Measurements from ENCODE around the gene SSC5D. TPM values are rescaled to one million over a fixed set of nuclear protein-coding genes. Genes with fewer than 3 reads are reported as not detected.

Gene SSC5D
- total RNA-seq, 4 donors from 2014 or later, result 5.0 to 50.8 (median 36.0) TPM

GRCh38 chr19:55546822-55547614 lies 58.8 kb downstream of the SSC5D start:
- no peak for TF ChIP-seq POLR2A (IDR thresholded peaks at IDR 0.05)
- TF ChIP-seq, protein P1, sequence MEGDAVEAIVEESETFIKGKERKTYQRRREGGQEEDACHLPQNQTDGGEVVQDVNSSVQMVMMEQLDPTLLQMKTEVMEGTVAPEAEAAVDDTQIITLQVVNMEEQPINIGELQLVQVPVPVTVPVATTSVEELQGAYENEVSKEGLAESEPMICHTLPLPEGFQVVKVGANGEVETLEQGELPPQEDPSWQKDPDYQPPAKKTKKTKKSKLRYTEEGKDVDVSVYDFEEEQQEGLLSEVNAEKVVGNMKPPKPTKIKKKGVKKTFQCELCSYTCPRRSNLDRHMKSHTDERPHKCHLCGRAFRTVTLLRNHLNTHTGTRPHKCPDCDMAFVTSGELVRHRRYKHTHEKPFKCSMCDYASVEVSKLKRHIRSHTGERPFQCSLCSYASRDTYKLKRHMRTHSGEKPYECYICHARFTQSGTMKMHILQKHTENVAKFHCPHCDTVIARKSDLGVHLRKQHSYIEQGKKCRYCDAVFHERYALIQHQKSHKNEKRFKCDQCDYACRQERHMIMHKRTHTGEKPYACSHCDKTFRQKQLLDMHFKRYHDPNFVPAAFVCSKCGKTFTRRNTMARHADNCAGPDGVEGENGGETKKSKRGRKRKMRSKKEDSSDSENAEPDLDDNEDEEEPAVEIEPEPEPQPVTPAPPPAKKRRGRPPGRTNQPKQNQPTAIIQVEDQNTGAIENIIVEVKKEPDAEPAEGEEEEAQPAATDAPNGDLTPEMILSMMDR (IDR thresholded peaks at IDR 0.05), result no peak
- H3K27me3 ChIP-seq, result no peaks in the 10 kb centered on the region
- no peaks in the 10 kb centered on the region for H3K4me1 ChIP-seq
- peak; percentile 44 to 65 for DNase-seq
- intact Hi-C loops (cut with DNase I; ENCODE audit: low total_unique reads), result no loop called here
- H3K27ac ChIP-seq, result peak overlapping the region; percentile 64 to 78
- H3K9me3 ChIP-seq, result no peaks in the 10 kb centered on the region
- no peaks in the 10 kb centered on the region for H3K36me3 ChIP-seq
- no peak overlapping the region for H3K4me3 ChIP-seq

GRCh38 chr19:55549500-55550320 lies 61.5 kb downstream of the SSC5D start:
- DNase-seq, result no peak
- Histone ChIP-seq H3K4me3 (no peak overlapping the region), H3K4me1 (peaks cover 0 to 5% of the 10 kb centered on the region in 2 donors), H3K9me3 (no peaks in the 10 kb centered on the region), H3K36me3 (no peaks in the 10 kb centered on the region), H3K27ac (peak overlapping the region; percentile 20 to 43), H3K27me3 (no peaks in the 10 kb centered on the region)
- TF ChIP-seq, protein P1 (IDR thresholded peaks at IDR 0.05), result no peak
- TF ChIP-seq POLR2A (IDR thresholded peaks at IDR 0.05), result no peak
- intact Hi-C loops (cut with DNase I; ENCODE audit: low total_unique reads), result no loop called here

- intact Hi-C loops (cut with DNase I; ENCODE audit: low total_unique reads), result no loop called here
- H3K27ac ChIP-seq, result peak overlapping the region in 1 of 2 donors; percentile 43
- peaks cover 0 to 5% of the 10 kb centered on the region in 2 donors for H3K4me1 ChIP-seq
- DNase-seq, result no peak
- H3K27me3 ChIP-seq, result no peaks in the 10 kb centered on the region
- H3K36me3 ChIP-seq, result no peaks in the 10 kb centered on the region
- no peak for TF ChIP-seq POLR2A (IDR thresholded peaks at IDR 0.05)
- H3K9me3 ChIP-seq, result no peaks in the 10 kb centered on the region
- H3K4me3 ChIP-seq, result no peak overlapping the region
Measured at GRCh38 chr19:55550321-55550650, 62.0 kb downstream of the SSC5D start.

GRCh38 chr19:55552206-55552605 lies 64.0 kb downstream of the SSC5D start:
- Histone ChIP-seq H3K4me1 (peaks cover 0 to 5% of the 10 kb centered on the region in 2 donors), H3K4me3 (no peak overlapping the region), H3K27me3 (no peaks in the 10 kb centered on the region), H3K9me3 (no peaks in the 10 kb centered on the region), H3K36me3 (no peaks in the 10 kb centered on the region), H3K27ac (no peak overlapping the region)
- intact Hi-C loops (cut with DNase I; ENCODE audit: low total_unique reads), result no loop called here
- TF ChIP-seq POLR2A (IDR thresholded peaks at IDR 0.05), result no peak
- TF ChIP-seq, protein P1 (IDR thresholded peaks at IDR 0.05), result no peak
- DNase-seq, result no peak

DNA sequence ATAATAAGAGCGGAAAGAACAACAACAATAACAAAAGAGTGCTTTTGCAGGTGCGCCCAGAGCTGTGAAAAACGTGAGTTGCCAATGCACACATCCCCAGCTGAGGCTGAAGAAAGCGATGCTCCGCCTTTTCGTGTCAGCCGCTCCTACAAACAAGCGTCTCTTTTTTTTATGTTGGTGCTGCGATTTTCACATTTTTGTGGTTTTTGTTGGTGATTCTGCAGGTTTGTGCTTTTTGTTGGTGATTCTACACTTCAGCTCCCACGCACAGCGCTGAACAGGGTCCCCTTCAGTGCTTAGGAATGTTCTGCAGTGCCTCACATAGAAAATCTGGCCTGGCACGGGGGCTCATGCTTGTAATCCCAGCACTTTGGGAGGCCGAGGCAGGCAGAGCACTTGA lies 64.4 kb downstream of the SSC5D start:
- Histone ChIP-seq H3K27me3 (no peaks in the 10 kb centered on the region), H3K4me1 (peaks cover 0 to 5% of the 10 kb centered on the region in 2 donors), H3K4me3 (no peak overlapping the region), H3K36me3 (no peaks in the 10 kb centered on the region), H3K27ac (no peak overlapping the region), H3K9me3 (no peaks in the 10 kb centered on the region)
- intact Hi-C loops (cut with DNase I; ENCODE audit: low total_unique reads), result no loop called here
- DNase-seq, result no peak
- TF ChIP-seq, protein P1 (IDR thresholded peaks at IDR 0.05), result no peak
- TF ChIP-seq POLR2A (IDR thresholded peaks at IDR 0.05), result no peak

Data from uterus (tissue), 4 donors.